Measurements from ENCODE around the gene TRPM7.
"Not testable (repeated sequence)": the region's sequence is repeated elsewhere in the genome, so short reads cannot be mapped to it uniquely, and the experiment has no call there.

TRPM7 gene

GRCh38 chr15:50686469-50687301 lies at the start of gene TRPM7:
TRPM7 (minus strand) TSS chr15:50686797; CDS start chr15:50686533, 264 bp downstream.
- H3K27ac Mint-ChIP-seq = peak within 1 kb of the TSS; percentile 97 to 99

GRCh38 chr15:50735156-50735555 lies 48.6 kb upstream of the TRPM7 start:
- DNase-seq = no peak
- no peak for ATAC-seq
- no peaks in the 10 kb centered on the region for H3K27me3 Mint-ChIP-seq

More at GRCh38 chr15:50686469-50687301, at the start of gene TRPM7:
- H3K9me3 Mint-ChIP-seq = no peaks in the 10 kb centered on the region
- DNase-seq = peak; percentile 91
- peak; percentile 90 for ATAC-seq
- H3K4me1 Mint-ChIP-seq = peaks cover 57% of the 10 kb centered on the region
- peak within 1 kb of the TSS; percentile 98 to 100 for H3K4me3 Mint-ChIP-seq
- H3K27me3 Mint-ChIP-seq = no peaks in the 10 kb centered on the region

GRCh38 chr15:50726315-50726714 lies 39.7 kb upstream of the TRPM7 start:
- no peak overlapping the region for H3K27ac Mint-ChIP-seq
- peaks cover 14% of the 10 kb centered on the region for H3K4me1 Mint-ChIP-seq
- H3K4me3 Mint-ChIP-seq = no peak overlapping the region
- H3K9me3 Mint-ChIP-seq = no peaks in the 10 kb centered on the region
- ATAC-seq (no peak), DNase-seq (no peak)
- H3K27me3 Mint-ChIP-seq = no peaks in the 10 kb centered on the region

More at GRCh38 chr15:50735156-50735555, 48.6 kb upstream of the TRPM7 start:
- Mint-ChIP-seq H3K4me3 (no peak overlapping the region), H3K9me3 (no peaks in the 10 kb centered on the region), H3K4me1 (no peaks in the 10 kb centered on the region), H3K27ac (peak overlapping the region in 1 of 2 donors; percentile 28)

GRCh38 chr15:50718700-50719125 lies 32.1 kb upstream of the TRPM7 start:
- Mint-ChIP-seq H3K27me3 (no peaks in the 10 kb centered on the region), H3K4me1 (no peaks in the 10 kb centered on the region), H3K4me3 (no peak overlapping the region), H3K9me3 (no peaks in the 10 kb centered on the region), H3K27ac (no peak overlapping the region)
- ATAC-seq (no peak), DNase-seq (no peak)

GRCh38 chr15:50712018-50712417 lies 25.4 kb upstream of the TRPM7 start:
- ATAC-seq = no peak
- no peaks in the 10 kb centered on the region for H3K27me3 Mint-ChIP-seq
- no peak for DNase-seq
- no peaks in the 10 kb centered on the region for H3K4me1 Mint-ChIP-seq
- no peaks in the 10 kb centered on the region for H3K9me3 Mint-ChIP-seq
- no peak overlapping the region for H3K4me3 Mint-ChIP-seq
- no peak overlapping the region for H3K27ac Mint-ChIP-seq

- Mint-ChIP-seq H3K4me3 (no peak overlapping the region), H3K4me1 (no peaks in the 10 kb centered on the region), H3K27me3 (no peaks in the 10 kb centered on the region), H3K27ac (no peak overlapping the region), H3K9me3 (no peaks in the 10 kb centered on the region)
- ATAC-seq (no peak), DNase-seq (no peak)
Observed at GRCh38 chr15:50710585-50710984, 24.0 kb upstream of the TRPM7 start.

- Mint-ChIP-seq H3K4me3 (no peak overlapping the region), H3K27me3 (no peaks in the 10 kb centered on the region), H3K27ac (no peak overlapping the region), H3K9me3 (no peaks in the 10 kb centered on the region), H3K4me1 (no peaks in the 10 kb centered on the region)
- DNase-seq = no peak
- ATAC-seq = no peak
Observed at GRCh38 chr15:50707878-50708427, 21.4 kb upstream of the TRPM7 start.

- no peak overlapping the region for H3K4me3 Mint-ChIP-seq
- no peaks in the 10 kb centered on the region for H3K27me3 Mint-ChIP-seq
- no peak for DNase-seq
- no peak for ATAC-seq
- no peaks in the 10 kb centered on the region for H3K4me1 Mint-ChIP-seq
- no peaks in the 10 kb centered on the region for H3K9me3 Mint-ChIP-seq
- H3K27ac Mint-ChIP-seq = no peak overlapping the region
Observed at GRCh38 chr15:50702762-50703334, 16.3 kb upstream of the TRPM7 start.

GRCh38 chr15:50698101-50698500 lies 11.5 kb upstream of the TRPM7 start:
- no peak for DNase-seq
- Mint-ChIP-seq H3K4me1 (no peaks in the 10 kb centered on the region), H3K27ac (no peak overlapping the region), H3K9me3 (no peaks in the 10 kb centered on the region), H3K27me3 (no peaks in the 10 kb centered on the region), H3K4me3 (no peak overlapping the region)
- ATAC-seq = no peak

- no peak overlapping the region for H3K27ac Mint-ChIP-seq
- no peak for ATAC-seq
- H3K27me3 Mint-ChIP-seq = no peaks in the 10 kb centered on the region
Observed at GRCh38 chr15:50697109-50697797, 10.7 kb upstream of the TRPM7 start.

GRCh38 chr15:50694634-50695165 lies 8.1 kb upstream of the TRPM7 start:
- not testable (repeated sequence) for H3K4me1 Mint-ChIP-seq, H3K4me3 Mint-ChIP-seq, DNase-seq, H3K27me3 Mint-ChIP-seq, H3K9me3 Mint-ChIP-seq, ATAC-seq, H3K27ac Mint-ChIP-seq

More at GRCh38 chr15:50697109-50697797, 10.7 kb upstream of the TRPM7 start:
- Mint-ChIP-seq H3K9me3 (no peaks in the 10 kb centered on the region), H3K4me3 (no peak overlapping the region), H3K4me1 (no peaks in the 10 kb centered on the region)
- DNase-seq = no peak

- no peak for ATAC-seq
- peaks cover 50% of the 10 kb centered on the region for H3K4me1 Mint-ChIP-seq
Observed at GRCh38 chr15:50687302-50687902, 805 bp upstream of the TRPM7 start.

GRCh38 chr15:50685976-50686468 lies 575 bp downstream of the TRPM7 start:
- Mint-ChIP-seq H3K27me3 (no peaks in the 10 kb centered on the region), H3K27ac (peak overlapping the region; percentile 97 to 99), H3K4me3 (peak overlapping the region; percentile 98 to 100), H3K4me1 (peaks cover 63% of the 10 kb centered on the region), H3K9me3 (no peaks in the 10 kb centered on the region)
- DNase-seq = peak; percentile 78 to 86
- peak; percentile 86 for ATAC-seq

More at GRCh38 chr15:50687302-50687902, 805 bp upstream of the TRPM7 start:
- peak overlapping the region; percentile 98 to 100 for H3K4me3 Mint-ChIP-seq
- peak overlapping the region; percentile 96 to 99 for H3K27ac Mint-ChIP-seq
- DNase-seq = no peak
- H3K9me3 Mint-ChIP-seq = no peaks in the 10 kb centered on the region
- no peaks in the 10 kb centered on the region for H3K27me3 Mint-ChIP-seq

- no peak for DNase-seq
- Mint-ChIP-seq H3K4me1 (peaks cover 65% of the 10 kb centered on the region), H3K9me3 (no peaks in the 10 kb centered on the region), H3K27me3 (no peaks in the 10 kb centered on the region), H3K27ac (peak overlapping the region; percentile 97 to 99), H3K4me3 (peak overlapping the region; percentile 98 to 100)
- ATAC-seq = no peak
Observed at GRCh38 chr15:50685191-50685975, 1.2 kb downstream of the TRPM7 start.
